PC-9 (cell line): ENCODE data around the gene RAD50. TPM values are rescaled to one million over a fixed set of nuclear protein-coding genes. Genes with fewer than 3 reads are reported as not detected.

Experiments used
- BruUV-seq: library from RNA; stranded (reverse); fragments of 400-500 nt; replicated peaks from 2 replicates; lab custom pipeline; 2021; lab: Mats Ljungman, UMichigan
- CTCF ChIA-PET: fragments of 300-600 bp; sonication (Branson Sonifier 250); formaldehyde crosslinking; loops from one replicate; lab custom pipeline; 2022; ENCODE audit warnings: antibody characterized with exemption; lab: Charles Lee
- POLR2A ChIA-PET: fragments of 300-600 bp; sonication (Branson Sonifier 250); formaldehyde crosslinking; loops from one replicate; lab custom pipeline; 2022; ENCODE audit warnings: antibody characterized with exemption; ENCODE audit not compliant: unreplicated experiment; lab: Charles Lee
- DNase-seq, 2 experiments: peaks; one replicate each; pipeline versions ENCODE4 v3.0.0 to v3.0.0-alpha.2; 2015 to 2022; ENCODE audit warnings: mixed read lengths in 1 of 2
- H2AFZ ChIP-seq: fragments of 200-600 bp; sonication (generic); 2 replicates; pipeline ENCODE4 v1.8.1; 2017; ENCODE audit warnings: antibody characterized with exemption
- H3F3A ChIP-seq: fragments of 200-600 bp; sonication (generic); 2 replicates; pipeline ENCODE4 v1.8.1; 2017; ENCODE audit warnings: antibody characterized with exemption, mild to moderate bottlenecking, low read depth; ENCODE audit not compliant: insufficient read depth
- H3K27ac ChIP-seq: fragments of 200-600 bp; sonication (generic); 2 replicates; pipeline ENCODE4 v1.6.1; 2016; ENCODE audit warnings: mixed run types
- H3K27me3 ChIP-seq: fragments of 200-600 bp; sonication (generic); 2 replicates; pipeline ENCODE4 v1.6.1; 2016; ENCODE audit warnings: low read depth, mixed run types; ENCODE audit not compliant: insufficient read depth
- H3K36me3 ChIP-seq: fragments of 200-600 bp; sonication (generic); 2 replicates; pipeline ENCODE4 v1.6.1; 2016; ENCODE audit warnings: low read depth, mixed run types
- H3K4me1 ChIP-seq: fragments of 200-600 bp; sonication (generic); replicated peaks from 2 replicates; pipeline ENCODE4 v1.6.1; 2016; ENCODE audit warnings: mixed run types; ENCODE audit not compliant: insufficient read depth
- H3K4me2 ChIP-seq: fragments of 200-600 bp; sonication (generic); 2 replicates; pipeline ENCODE4 v1.6.1; 2017; ENCODE audit warnings: mixed run types
- H3K4me3 ChIP-seq: fragments of 200-600 bp; sonication (generic); 2 replicates; pipeline ENCODE4 v1.6.1; 2016; ENCODE audit warnings: mixed run types
- H3K79me2 ChIP-seq: fragments of 200-600 bp; sonication (generic); 2 replicates; pipeline ENCODE4 v1.6.1; 2017; ENCODE audit warnings: low read depth, mixed run types
- H3K9me2 ChIP-seq: fragments of 200-600 bp; sonication (generic); 2 replicates; pipeline ENCODE4 v1.8.1; 2017; ENCODE audit warnings: mild to moderate bottlenecking; ENCODE audit not compliant: insufficient read depth
- H3K9me3 ChIP-seq: fragments of 200-600 bp; sonication (generic); 2 replicates; pipeline ENCODE4 v1.8.1; 2016; ENCODE audit warnings: low read depth; ENCODE audit not compliant: insufficient read depth
- H4K20me1 ChIP-seq: fragments of 200-600 bp; sonication (generic); 2 replicates; pipeline ENCODE4 v1.8.1; 2017; ENCODE audit not compliant: insufficient read depth
- CTCF ChIP-seq: fragments of 200-600 bp; sonication (generic); conservative IDR thresholded peaks from 2 replicates; pipeline ENCODE4 v1.6.1; 2017; ENCODE audit warnings: mixed run types, antibody characterized with exemption, mild to moderate bottlenecking, moderate library complexity
- EZH2 ChIP-seq: fragments of 200-600 bp; sonication (generic); IDR thresholded peaks from 2 replicates; pipeline ENCODE4 v1.8.0; 2017; ENCODE audit warnings: antibody characterized with exemption, low read depth
- intact Hi-C: fragments of 100-400 bp; cut with micrococcal nuclease; formaldehyde crosslinking; loops from one replicate; pipeline ENCODE4 v1.10.0; 2022; ENCODE audit not compliant: unreplicated experiment
- total RNA-seq: library from RNA; stranded (reverse); gene quantifications from 2 replicates; pipeline ENCODE4 v1.2.3, GENCODE V29; 2021

Gene RAD50
- total RNA-seq, 1 experiment from 2014 or later: 42.2 TPM

- Histone ChIP-seq H3K9me2 (no peaks in the 10 kb centered on the region), H4K20me1 (no peaks in the 10 kb centered on the region), H3K4me2 (no peak overlapping the region), H3K4me1 (no peaks in the 10 kb centered on the region), H2AFZ (no peak overlapping the region), H3K27me3 (no peaks in the 10 kb centered on the region), H3F3A (no peaks in the 10 kb centered on the region), H3K79me2 (no peaks in the 10 kb centered on the region), H3K36me3 (no peaks in the 10 kb centered on the region), H3K4me3 (no peak overlapping the region), H3K27ac (no peak overlapping the region), H3K9me3 (no peaks in the 10 kb centered on the region)
- intact Hi-C loops: no loop called here
- CTCF ChIA-PET: no interaction called here
- POLR2A ChIA-PET: no interaction called here
- no TSS peak for BruUV-seq
- TF ChIP-seq EZH2 (no peak), CTCF (no peak)
- DNase-seq: no peak
Measured at GRCh38 chr5:132667309-132667708, 110.5 kb downstream of the RAD50 start.

- no peaks in the 10 kb centered on the region for H3K9me3 ChIP-seq
- H4K20me1 ChIP-seq: no peaks in the 10 kb centered on the region
- TF ChIP-seq EZH2 (no peak), CTCF (no peak)
- H3K79me2 ChIP-seq: no peaks in the 10 kb centered on the region
- CTCF ChIA-PET: no interaction called here
- no peaks in the 10 kb centered on the region for H3F3A ChIP-seq
- H3K36me3 ChIP-seq: no peaks in the 10 kb centered on the region
- intact Hi-C loops: no loop called here
- H3K27me3 ChIP-seq: no peaks in the 10 kb centered on the region
- H3K4me3 ChIP-seq: no peak overlapping the region
- no peak for DNase-seq
- no peak overlapping the region for H3K27ac ChIP-seq
- BruUV-seq: no TSS peak
- H3K4me2 ChIP-seq: no peak overlapping the region
- H2AFZ ChIP-seq: no peak overlapping the region
- no peaks in the 10 kb centered on the region for H3K4me1 ChIP-seq
- POLR2A ChIA-PET: no interaction called here
- no peaks in the 10 kb centered on the region for H3K9me2 ChIP-seq
Measured at GRCh38 chr5:132667761-132668705, 111.3 kb downstream of the RAD50 start.

GRCh38 chr5:132668706-132669454 lies 112.1 kb downstream of the RAD50 start:
- TF ChIP-seq EZH2: no peak
- POLR2A ChIA-PET: no interaction called here
- H3K79me2 ChIP-seq: no peaks in the 10 kb centered on the region
- H3K4me1 ChIP-seq: no peaks in the 10 kb centered on the region
- no TSS peak for BruUV-seq
- no peaks in the 10 kb centered on the region for H3K9me3 ChIP-seq
- H3K27ac ChIP-seq: no peak overlapping the region
- CTCF ChIA-PET: no interaction called here
- no peak overlapping the region for H3K4me3 ChIP-seq
- intact Hi-C loops: no loop called here
- H4K20me1 ChIP-seq: no peaks in the 10 kb centered on the region
- H2AFZ ChIP-seq: no peak overlapping the region
- H3K27me3 ChIP-seq: no peaks in the 10 kb centered on the region
- no peak overlapping the region for H3K4me2 ChIP-seq
- H3F3A ChIP-seq: no peaks in the 10 kb centered on the region
- H3K36me3 ChIP-seq: no peaks in the 10 kb centered on the region
- H3K9me2 ChIP-seq: no peaks in the 10 kb centered on the region
- DNase-seq: no peak
